ENCODE results near the gene PID1. TPM values are rescaled to one million over a fixed set of nuclear protein-coding genes. Genes with fewer than 3 reads are reported as not detected.

The PID1 gene
- total RNA-seq, 1 experiment from 2014 or later = 0.45 TPM

GRCh38 chr2:229154381-229154780, 116.7 kb downstream of the PID1 start:
- Histone ChIP-seq H3K36me3 (replicated peaks; ENCODE audit: control insufficient read depth, insufficient read depth, low read length) (no peaks in the 10 kb centered on the region), H3K4me3 (ENCODE audit: insufficient read depth, low read depth, low read length) (no peak overlapping the region), H3K27me3 (ENCODE audit: control insufficient read depth, insufficient read depth, low read length) (no peaks in the 10 kb centered on the region)
- DNase-seq = no peak

- no peaks in the 10 kb centered on the region for H3K27me3 ChIP-seq (ENCODE audit: control insufficient read depth, insufficient read depth, low read length)
- DNase-seq = no peak
- H3K36me3 ChIP-seq (replicated peaks; ENCODE audit: control insufficient read depth, insufficient read depth, low read length) = no peaks in the 10 kb centered on the region
- H3K4me3 ChIP-seq (ENCODE audit: insufficient read depth, low read depth, low read length) = no peak overlapping the region
Observed at GRCh38 chr2:229153951-229154350, 117.1 kb downstream of the PID1 start.

- Histone ChIP-seq H3K4me3 (ENCODE audit: insufficient read depth, low read depth, low read length) (no peak overlapping the region), H3K36me3 (replicated peaks; ENCODE audit: control insufficient read depth, insufficient read depth, low read length) (no peaks in the 10 kb centered on the region), H3K27me3 (ENCODE audit: control insufficient read depth, insufficient read depth, low read length) (no peaks in the 10 kb centered on the region)
- DNase-seq = no peak
Observed at GRCh38 chr2:229153267-229153666, 117.8 kb downstream of the PID1 start.

- Histone ChIP-seq H3K36me3 (replicated peaks; ENCODE audit: control insufficient read depth, insufficient read depth, low read length) (no peaks in the 10 kb centered on the region), H3K27me3 (ENCODE audit: control insufficient read depth, insufficient read depth, low read length) (no peaks in the 10 kb centered on the region), H3K4me3 (ENCODE audit: insufficient read depth, low read depth, low read length) (no peak overlapping the region)
- no peak for DNase-seq
Observed at GRCh38 chr2:229152674-229153073, 118.4 kb downstream of the PID1 start.

- no peak for DNase-seq
- Histone ChIP-seq H3K4me3 (ENCODE audit: insufficient read depth, low read depth, low read length) (no peak overlapping the region), H3K36me3 (replicated peaks; ENCODE audit: control insufficient read depth, insufficient read depth, low read length) (no peaks in the 10 kb centered on the region), H3K27me3 (ENCODE audit: control insufficient read depth, insufficient read depth, low read length) (no peaks in the 10 kb centered on the region)
Observed at GRCh38 chr2:229150317-229150716, 120.8 kb downstream of the PID1 start.

- Histone ChIP-seq H3K27me3 (ENCODE audit: control insufficient read depth, insufficient read depth, low read length) (no peaks in the 10 kb centered on the region), H3K36me3 (replicated peaks; ENCODE audit: control insufficient read depth, insufficient read depth, low read length) (no peaks in the 10 kb centered on the region), H3K4me3 (ENCODE audit: insufficient read depth, low read depth, low read length) (no peak overlapping the region)
- DNase-seq = no peak
Observed at GRCh38 chr2:229141424-229142025, 129.6 kb downstream of the PID1 start.

GRCh38 chr2:229137639-229138038, 133.4 kb downstream of the PID1 start:
- no peak for DNase-seq
- no peak overlapping the region for H3K4me3 ChIP-seq (ENCODE audit: insufficient read depth, low read depth, low read length)
- H3K36me3 ChIP-seq (replicated peaks; ENCODE audit: control insufficient read depth, insufficient read depth, low read length) = no peaks in the 10 kb centered on the region
- no peaks in the 10 kb centered on the region for H3K27me3 ChIP-seq (ENCODE audit: control insufficient read depth, insufficient read depth, low read length)

- Histone ChIP-seq H3K27me3 (ENCODE audit: control insufficient read depth, insufficient read depth, low read length) (no peaks in the 10 kb centered on the region), H3K36me3 (replicated peaks; ENCODE audit: control insufficient read depth, insufficient read depth, low read length) (no peaks in the 10 kb centered on the region), H3K4me3 (ENCODE audit: insufficient read depth, low read depth, low read length) (no peak overlapping the region)
- DNase-seq = no peak
Observed at GRCh38 chr2:229137066-229137465, 134.0 kb downstream of the PID1 start.

GRCh38 chr2:229133155-229133772, 137.8 kb downstream of the PID1 start:
- H3K36me3 ChIP-seq (replicated peaks; ENCODE audit: control insufficient read depth, insufficient read depth, low read length) = no peaks in the 10 kb centered on the region
- no peak overlapping the region for H3K4me3 ChIP-seq (ENCODE audit: insufficient read depth, low read depth, low read length)
- peak; percentile 27 for DNase-seq

GRCh38 chr2:229132236-229132635, 138.9 kb downstream of the PID1 start:
- H3K27me3 ChIP-seq (ENCODE audit: control insufficient read depth, insufficient read depth, low read length) = no peaks in the 10 kb centered on the region
- H3K4me3 ChIP-seq (ENCODE audit: insufficient read depth, low read depth, low read length) = no peak overlapping the region
- no peaks in the 10 kb centered on the region for H3K36me3 ChIP-seq (replicated peaks; ENCODE audit: control insufficient read depth, insufficient read depth, low read length)
- no peak for DNase-seq

More at GRCh38 chr2:229133155-229133772, 137.8 kb downstream of the PID1 start:
- H3K27me3 ChIP-seq (ENCODE audit: control insufficient read depth, insufficient read depth, low read length) = no peaks in the 10 kb centered on the region

GRCh38 chr2:229130522-229130921, 140.6 kb downstream of the PID1 start:
- Histone ChIP-seq H3K36me3 (replicated peaks; ENCODE audit: control insufficient read depth, insufficient read depth, low read length) (no peaks in the 10 kb centered on the region), H3K4me3 (ENCODE audit: insufficient read depth, low read depth, low read length) (no peak overlapping the region), H3K27me3 (ENCODE audit: control insufficient read depth, insufficient read depth, low read length) (no peaks in the 10 kb centered on the region)
- DNase-seq = no peak

GRCh38 chr2:229129738-229130371, 141.2 kb downstream of the PID1 start:
- no peak overlapping the region for H3K4me3 ChIP-seq (ENCODE audit: insufficient read depth, low read depth, low read length)
- no peaks in the 10 kb centered on the region for H3K27me3 ChIP-seq (ENCODE audit: control insufficient read depth, insufficient read depth, low read length)
- DNase-seq = no peak
- no peaks in the 10 kb centered on the region for H3K36me3 ChIP-seq (replicated peaks; ENCODE audit: control insufficient read depth, insufficient read depth, low read length)

GRCh38 chr2:229127471-229127870, 143.6 kb downstream of the PID1 start:
- no peaks in the 10 kb centered on the region for H3K27me3 ChIP-seq (ENCODE audit: control insufficient read depth, insufficient read depth, low read length)

GRCh38 chr2:229126066-229126465, 145.0 kb downstream of the PID1 start:
- H3K36me3 ChIP-seq (replicated peaks; ENCODE audit: control insufficient read depth, insufficient read depth, low read length) = no peaks in the 10 kb centered on the region
- H3K27me3 ChIP-seq (ENCODE audit: control insufficient read depth, insufficient read depth, low read length) = no peaks in the 10 kb centered on the region
- no peak overlapping the region for H3K4me3 ChIP-seq (ENCODE audit: insufficient read depth, low read depth, low read length)
- no peak for DNase-seq

More at GRCh38 chr2:229127471-229127870, 143.6 kb downstream of the PID1 start:
- Histone ChIP-seq H3K36me3 (replicated peaks; ENCODE audit: control insufficient read depth, insufficient read depth, low read length) (no peaks in the 10 kb centered on the region), H3K4me3 (ENCODE audit: insufficient read depth, low read depth, low read length) (no peak overlapping the region)
- no peak for DNase-seq

- no peaks in the 10 kb centered on the region for H3K36me3 ChIP-seq (replicated peaks; ENCODE audit: control insufficient read depth, insufficient read depth, low read length)
- no peak for DNase-seq
Observed at GRCh38 chr2:229124136-229124535, 147.0 kb downstream of the PID1 start.

More at GRCh38 chr2:229124136-229124535, 147.0 kb downstream of the PID1 start:
- Histone ChIP-seq H3K4me3 (ENCODE audit: insufficient read depth, low read depth, low read length) (no peak overlapping the region), H3K27me3 (ENCODE audit: control insufficient read depth, insufficient read depth, low read length) (no peaks in the 10 kb centered on the region)
